Pericardium fibroblast (primary cell): ENCODE data around the gene ENPP6. TPM values are rescaled to one million over a fixed set of nuclear protein-coding genes. Genes with fewer than 3 reads are reported as not detected.

Experiments used
- total RNA-seq: library from RNA; depleted of rRNA; stranded (reverse); fragments of >200 nt; gene quantifications from 2 replicates; pipeline ENCODE4 v1.2.3, GENCODE V29; 2015

The ENPP6 gene
- total RNA-seq, result 0.17 TPM in 1 of 2 replicates, not detected in the other

DNA sequence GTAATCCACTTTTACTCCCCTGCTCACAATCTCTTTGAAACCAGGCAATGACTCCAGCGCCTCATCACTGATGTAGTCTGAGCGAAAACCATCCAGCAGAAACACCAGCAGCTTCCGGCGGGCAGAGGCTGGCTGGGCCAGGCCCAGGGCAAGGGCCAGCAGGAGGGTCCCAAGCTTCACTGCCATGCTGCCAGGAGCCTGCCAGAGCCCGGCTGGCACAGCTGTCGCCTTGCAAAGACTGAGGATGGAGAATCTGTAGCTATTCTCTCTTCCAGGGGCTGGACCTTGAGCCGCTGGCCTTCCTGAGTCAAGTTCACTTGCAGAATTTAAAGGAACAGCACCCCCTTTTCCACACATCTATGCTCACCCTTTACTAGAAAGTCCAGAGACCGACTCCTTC, at the start of gene ENPP6:
Gene ENPP6, minus strand, starts transcription at position 240 of the 400 bp plus-strand sequence. Its CDS starts 54 bp downstream, at position 186.

